Caki2 (cell line): ENCODE measurements around the gene SNX9. TPM values are rescaled to one million over a fixed set of nuclear protein-coding genes. Genes with fewer than 3 reads are reported as not detected.
"Not testable (repeated sequence)": the region's sequence is repeated elsewhere in the genome, so short reads cannot be mapped to it uniquely, and the experiment has no call there.

Experiments
- DNase-seq: peaks from one replicate; pipeline ENCODE4 v3.0.0-alpha.2; 2015; ENCODE audit warnings: low read depth
- in situ Hi-C: cut with HindIII; loops from 2 replicates; pipeline ENCODE4 v1.10.0; 2016; ENCODE audit warnings: low sequenced_read_pairs, low pct_unique_long_range_greater_than_20kb, mixed read lengths
- total RNA-seq: library from RNA; depleted of rRNA; stranded (reverse); fragments of >200 nt; shearing (Covaris generic); gene quantifications from 2 replicates; pipeline ENCODE4 v1.2.3, GENCODE V29; 2014; ENCODE audit warnings: low replicate concordance

Gene SNX9
- total RNA-seq, 1 experiment from 2014 or later, result 26.4 TPM

DNA sequence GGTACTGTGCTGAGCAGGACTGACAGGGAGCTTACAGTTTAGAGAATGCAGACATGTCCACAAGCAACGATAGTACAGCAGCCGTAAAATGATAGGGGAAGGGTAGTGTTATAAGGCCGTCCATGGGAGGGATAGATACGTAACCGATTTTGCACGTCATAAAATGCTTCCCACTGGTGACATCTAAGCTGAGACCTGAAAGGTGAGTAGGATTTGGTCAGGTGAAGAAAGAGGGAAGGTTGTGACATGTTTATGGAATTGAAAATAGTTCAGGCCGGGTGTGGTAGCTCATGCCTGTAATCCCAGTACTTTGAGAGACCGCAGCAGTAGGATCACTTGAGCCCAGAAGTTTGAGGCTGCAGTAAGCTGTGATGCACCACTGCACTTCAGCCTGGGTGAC is 25.6 kb downstream of the SNX9 start:
- in situ Hi-C loops, result no loop called here
- DNase-seq, result no peak

DNA sequence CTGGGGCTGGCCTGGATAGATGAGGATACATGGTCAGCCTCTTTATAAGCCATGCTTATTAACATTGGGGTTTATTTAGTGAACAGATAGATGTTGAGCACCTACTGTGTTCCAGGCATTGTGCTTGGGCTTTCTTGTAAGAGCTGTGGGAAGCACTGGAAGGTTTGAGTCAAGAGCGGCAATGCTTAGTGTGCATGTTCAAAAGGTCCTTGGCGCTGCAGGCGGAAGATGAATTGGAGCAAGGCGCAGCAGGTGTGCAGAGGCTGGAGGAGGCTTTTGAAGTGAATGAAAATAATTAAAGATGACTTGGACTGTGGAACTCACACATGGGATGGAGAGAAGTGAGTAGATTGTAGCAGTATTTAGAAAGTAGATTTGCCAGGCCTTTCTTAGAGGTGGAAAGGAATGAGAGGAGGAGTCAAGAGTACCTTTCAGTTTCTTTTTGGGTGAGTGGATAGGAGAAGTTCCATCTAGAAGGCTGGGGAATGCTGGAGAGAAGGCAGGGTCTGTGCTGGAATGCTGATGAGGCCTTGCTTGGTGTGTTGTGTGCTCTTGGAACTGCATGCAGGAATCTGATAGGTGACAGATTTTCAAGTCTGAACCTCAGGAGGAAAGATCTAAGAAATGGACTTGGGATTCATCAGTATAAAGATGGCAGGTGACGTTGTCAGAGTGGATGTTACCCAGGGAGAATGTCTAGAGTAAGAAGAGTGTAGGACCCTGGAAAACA is 26.4 kb downstream of the SNX9 start:
- in situ Hi-C loops, result loop anchor here (25.0 kb wide), 1 partner anchor 87 kb away; no protein-coding TSS in a partner anchor

DNA sequence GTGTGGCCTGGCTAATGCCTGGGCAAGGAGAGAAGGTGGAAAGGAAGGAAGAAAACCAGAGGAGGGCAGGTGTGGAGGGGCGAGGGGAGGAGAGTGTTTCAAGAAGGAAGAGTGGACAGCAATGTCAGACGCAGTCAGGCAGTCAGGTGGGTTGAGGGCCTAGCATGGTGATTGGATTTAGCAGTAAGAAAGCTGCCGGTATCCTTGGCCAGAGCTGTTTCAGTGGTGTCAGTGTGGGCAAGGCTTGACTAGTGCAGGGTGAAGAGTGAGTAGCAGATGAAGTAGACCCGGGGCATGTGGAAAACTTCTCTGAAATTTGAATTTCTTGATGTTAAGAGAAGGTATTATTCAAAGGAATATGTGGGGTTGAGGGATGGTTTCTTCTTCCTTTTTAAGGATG is 27.0 kb downstream of the SNX9 start:
- no peak for DNase-seq
- in situ Hi-C loops, result loop anchor here (25.0 kb wide), 1 partner anchor 88 kb away; no protein-coding TSS in a partner anchor

More for the DNA sequence above, 26.4 kb downstream of the SNX9 start:
- no peak for DNase-seq

GRCh38 chr6:157853018-157853805 is 30.2 kb downstream of the SNX9 start:
- in situ Hi-C loops, result loop anchor here (25.0 kb wide), 1 partner anchor 91 kb away; no protein-coding TSS in a partner anchor
- DNase-seq, result no peak

DNA sequence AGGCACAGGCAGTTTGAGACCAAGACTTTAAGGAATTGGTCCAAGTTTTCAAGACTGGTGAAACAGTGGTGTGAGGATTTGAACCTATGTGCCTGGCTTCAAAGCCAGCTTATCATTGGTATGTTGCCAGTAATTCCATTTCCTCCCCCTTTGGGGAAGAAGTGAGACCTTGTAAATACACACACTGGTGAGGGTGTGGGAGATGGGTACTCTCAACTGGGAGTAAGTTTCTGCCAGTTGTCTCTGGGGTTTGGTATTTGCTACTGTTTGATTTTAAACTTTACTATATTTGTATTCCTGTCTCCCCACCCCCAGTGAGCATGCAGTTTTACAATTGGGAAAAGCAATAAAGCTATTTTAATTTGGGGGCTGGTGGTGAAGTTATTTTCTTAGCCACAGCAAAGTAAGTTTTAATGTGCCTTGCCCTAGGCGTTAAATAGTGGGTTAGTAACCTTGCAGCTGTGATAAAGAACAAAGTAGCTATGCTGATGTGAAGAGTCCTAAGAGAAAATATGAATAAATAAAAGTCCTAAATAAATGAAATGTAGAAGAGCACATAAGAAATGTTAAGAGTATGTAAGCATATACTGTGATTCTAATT is 31.0 kb downstream of the SNX9 start:
- in situ Hi-C loops, result loop anchor here (25.0 kb wide), 1 partner anchor 92 kb away; no protein-coding TSS in a partner anchor
- no peak for DNase-seq

GRCh38 chr6:157855325-157855724 is 32.3 kb downstream of the SNX9 start:
- in situ Hi-C loops, result loop anchor here (25.0 kb wide), 1 partner anchor 93 kb away; no protein-coding TSS in a partner anchor
- no peak for DNase-seq

DNA sequence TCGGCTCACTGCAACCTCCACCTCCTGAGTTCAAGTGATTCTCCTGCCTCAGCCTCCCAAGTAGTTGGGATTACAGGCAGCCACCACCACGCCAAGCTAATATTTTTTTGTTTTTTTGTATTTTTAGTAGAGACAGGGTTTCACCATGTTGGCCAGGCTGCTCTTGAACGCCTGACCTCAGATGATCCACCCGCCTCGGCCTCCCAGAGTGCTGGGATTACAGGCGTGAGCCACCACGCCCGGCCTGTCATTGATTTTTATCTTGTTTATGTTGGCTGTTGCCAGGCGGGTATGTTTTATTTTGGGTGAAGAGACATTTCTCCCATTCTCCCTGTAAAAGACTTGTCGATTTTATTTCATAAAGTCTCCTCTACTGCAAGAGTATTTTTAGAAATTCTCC is 32.8 kb downstream of the SNX9 start:
- DNase-seq, result not testable (repeated sequence)
- in situ Hi-C loops, result loop anchor here (25.0 kb wide), 1 partner anchor 94 kb away; no protein-coding TSS in a partner anchor

- in situ Hi-C loops, result loop anchor here (25.0 kb wide), 1 partner anchor 96 kb away; no protein-coding TSS in a partner anchor
Observed at GRCh38 chr6:157858664-157859063, 35.6 kb downstream of the SNX9 start.

DNA sequence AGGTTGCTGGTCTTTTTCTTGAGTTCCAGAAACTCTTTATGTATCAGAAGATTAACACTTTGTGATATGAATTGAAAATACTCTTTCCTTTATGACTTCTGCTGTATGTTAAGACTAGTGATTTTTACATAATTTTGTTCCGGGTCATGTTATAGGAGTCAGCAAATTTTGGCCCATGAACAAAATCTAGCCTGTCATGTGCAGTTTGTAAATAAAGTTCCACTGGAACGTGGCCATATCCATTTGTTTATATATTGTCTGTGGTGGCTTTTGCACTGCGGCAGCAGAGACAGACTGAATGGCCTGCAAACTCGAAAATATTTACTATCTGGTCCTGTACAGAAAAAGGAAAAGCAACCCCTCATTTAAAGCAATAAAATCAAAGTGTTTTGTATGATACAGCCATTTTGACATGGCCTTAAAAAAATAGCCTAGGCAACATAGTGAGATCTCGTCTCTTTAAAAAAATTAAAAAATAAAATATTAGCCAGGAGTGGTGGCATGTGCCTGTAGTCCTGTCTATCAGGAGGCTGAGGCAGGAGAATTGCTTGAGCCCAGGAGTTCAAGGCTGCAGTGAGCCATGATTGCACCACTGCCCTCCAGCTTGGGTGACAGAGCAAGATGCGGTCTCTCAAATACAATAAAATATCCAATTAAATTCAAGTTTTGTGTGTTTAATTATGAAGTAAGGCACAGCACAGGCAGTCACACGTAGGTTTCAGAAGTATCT is 36.9 kb downstream of the SNX9 start:
- DNase-seq, result no peak
- in situ Hi-C loops, result loop anchor here (25.0 kb wide), 1 partner anchor 98 kb away; no protein-coding TSS in a partner anchor

More at GRCh38 chr6:157858664-157859063, 35.6 kb downstream of the SNX9 start:
- DNase-seq, result not testable (repeated sequence)

GRCh38 chr6:157860505-157860991 is 37.5 kb downstream of the SNX9 start:
- in situ Hi-C loops, result loop anchor here (25.0 kb wide), 1 partner anchor 98 kb away; no protein-coding TSS in a partner anchor
- no peak for DNase-seq

- in situ Hi-C loops, result loop anchor here (25.0 kb wide), 1 partner anchor 99 kb away; no protein-coding TSS in a partner anchor
- no peak for DNase-seq
Observed at GRCh38 chr6:157861184-157861583, 38.1 kb downstream of the SNX9 start.

- in situ Hi-C loops, result loop anchor here (25.0 kb wide), 1 partner anchor 100 kb away; no protein-coding TSS in a partner anchor
- no peak for DNase-seq
Observed at GRCh38 chr6:157861814-157862213, 38.8 kb downstream of the SNX9 start.

GRCh38 chr6:157862706-157863105 is 39.7 kb downstream of the SNX9 start:
- in situ Hi-C loops, result loop anchor here (25.0 kb wide), 1 partner anchor 100 kb away; no protein-coding TSS in a partner anchor

GRCh38 chr6:157864185-157864761 is 41.2 kb downstream of the SNX9 start:
- in situ Hi-C loops, result loop anchor here (25.0 kb wide), 1 partner anchor 102 kb away; no protein-coding TSS in a partner anchor
- no peak for DNase-seq

More at GRCh38 chr6:157862706-157863105, 39.7 kb downstream of the SNX9 start:
- no peak for DNase-seq

DNA sequence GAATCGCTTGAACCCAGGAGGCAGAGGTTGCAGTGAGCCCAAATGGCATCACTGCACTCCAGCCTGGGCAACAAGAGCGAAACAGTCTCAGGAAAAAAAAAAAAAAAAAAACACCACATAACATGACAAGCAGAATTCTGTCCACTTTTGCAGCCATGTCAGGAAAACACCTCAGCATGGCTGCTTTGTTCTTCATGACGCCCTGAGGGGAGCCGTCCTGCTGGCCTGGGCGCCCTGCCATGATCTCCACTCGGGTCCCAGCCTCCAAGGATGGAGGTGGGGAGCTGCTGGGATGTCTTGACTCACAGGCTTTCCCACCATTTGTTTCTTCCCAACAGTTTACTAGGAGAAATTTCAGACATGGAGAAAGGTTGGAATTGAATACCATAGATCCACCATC is 42.2 kb downstream of the SNX9 start:
- in situ Hi-C loops, result loop anchor here (25.0 kb wide), 1 partner anchor 103 kb away; no protein-coding TSS in a partner anchor
- no peak for DNase-seq

DNA sequence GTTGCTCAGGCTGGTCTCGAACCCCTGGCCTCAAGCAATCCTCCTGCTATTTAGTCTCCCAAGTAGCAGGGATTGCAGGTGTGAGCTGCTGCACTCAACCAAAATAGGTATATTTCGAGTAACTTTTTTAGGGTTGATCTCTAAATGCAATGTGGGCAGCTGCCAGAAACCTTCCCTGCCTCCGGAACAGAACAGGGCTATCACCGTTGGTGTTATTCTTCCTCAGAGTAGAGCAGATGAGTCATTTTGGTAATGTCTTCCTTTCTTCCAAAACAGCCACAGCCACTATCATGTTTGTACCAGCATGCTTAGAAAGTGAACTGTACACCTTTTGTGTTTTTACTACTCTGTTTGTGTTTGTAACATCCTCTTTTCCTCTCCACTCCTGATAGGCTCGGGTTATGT is 44.1 kb downstream of the SNX9 start:
- peak; percentile 12 for DNase-seq

GRCh38 chr6:157867981-157868380 is 44.9 kb downstream of the SNX9 start:
- no peak for DNase-seq
- in situ Hi-C loops, result loop anchor here (25.0 kb wide), 1 partner anchor 106 kb away; no protein-coding TSS in a partner anchor

More for the DNA sequence above, 44.1 kb downstream of the SNX9 start:
- in situ Hi-C loops, result loop anchor here (25.0 kb wide), 1 partner anchor 105 kb away; no protein-coding TSS in a partner anchor
